GM19238 (cell line): ENCODE results near the gene NIT2.
"Not testable (repeated sequence)": the region's sequence is repeated elsewhere in the genome, so short reads cannot be mapped to it uniquely, and the experiment has no call there.

Source experiments
- DNase-seq: peaks from one replicate; pipeline ENCODE4 v3.0.0; 2011; ENCODE audit warnings: low spot score; ENCODE audit not compliant: insufficient read length

The NIT2 gene, protein sequence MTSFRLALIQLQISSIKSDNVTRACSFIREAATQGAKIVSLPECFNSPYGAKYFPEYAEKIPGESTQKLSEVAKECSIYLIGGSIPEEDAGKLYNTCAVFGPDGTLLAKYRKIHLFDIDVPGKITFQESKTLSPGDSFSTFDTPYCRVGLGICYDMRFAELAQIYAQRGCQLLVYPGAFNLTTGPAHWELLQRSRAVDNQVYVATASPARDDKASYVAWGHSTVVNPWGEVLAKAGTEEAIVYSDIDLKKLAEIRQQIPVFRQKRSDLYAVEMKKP

DNA sequence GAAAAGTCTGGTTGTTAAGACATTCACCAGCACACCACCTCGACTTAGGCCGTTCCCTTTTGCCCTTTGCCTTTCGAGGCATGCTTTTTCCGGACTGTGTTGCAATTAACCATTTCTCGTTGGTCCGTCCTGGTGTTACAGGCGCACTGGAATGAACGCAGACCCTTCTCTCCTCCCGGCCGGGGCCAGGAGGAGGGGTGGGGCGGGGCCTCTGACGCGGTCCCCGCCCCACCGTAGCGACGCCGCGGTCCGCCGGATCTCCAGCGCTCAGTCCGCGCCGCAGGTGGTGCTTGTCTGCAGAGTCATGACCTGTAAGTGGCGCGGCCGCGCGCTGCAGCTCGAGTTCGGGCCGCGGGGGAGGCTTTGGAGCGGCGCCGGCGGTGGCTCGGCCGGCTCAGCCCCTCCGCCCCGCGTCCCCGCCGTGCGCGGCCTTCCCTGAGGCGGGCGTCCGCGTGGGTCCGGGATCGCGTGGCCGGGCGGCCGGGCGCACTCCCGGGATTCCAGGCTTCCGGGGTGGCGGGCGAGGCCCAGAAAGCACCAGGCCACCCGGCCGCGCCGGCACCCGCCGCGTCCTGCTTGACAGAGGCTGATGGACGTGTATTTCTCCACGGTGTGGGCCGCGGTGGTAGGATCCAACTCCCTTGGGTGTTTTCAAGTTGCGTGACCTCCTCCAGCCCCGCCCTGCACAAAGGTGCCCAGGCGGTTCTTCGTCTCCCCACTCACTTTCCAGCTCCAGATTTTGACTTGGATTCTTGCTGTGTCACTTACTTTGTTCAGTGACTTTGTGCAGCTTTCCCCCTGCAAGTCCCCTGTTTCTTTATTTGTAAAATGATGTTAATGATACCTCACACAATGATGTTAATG lies at the start of gene NIT2:
TSS of gene NIT2 (plus strand) at position 270 of the 864 bp plus-strand sequence. CDS start at position 305, 35 bp downstream.
- peak; percentile 92 for DNase-seq

DNA sequence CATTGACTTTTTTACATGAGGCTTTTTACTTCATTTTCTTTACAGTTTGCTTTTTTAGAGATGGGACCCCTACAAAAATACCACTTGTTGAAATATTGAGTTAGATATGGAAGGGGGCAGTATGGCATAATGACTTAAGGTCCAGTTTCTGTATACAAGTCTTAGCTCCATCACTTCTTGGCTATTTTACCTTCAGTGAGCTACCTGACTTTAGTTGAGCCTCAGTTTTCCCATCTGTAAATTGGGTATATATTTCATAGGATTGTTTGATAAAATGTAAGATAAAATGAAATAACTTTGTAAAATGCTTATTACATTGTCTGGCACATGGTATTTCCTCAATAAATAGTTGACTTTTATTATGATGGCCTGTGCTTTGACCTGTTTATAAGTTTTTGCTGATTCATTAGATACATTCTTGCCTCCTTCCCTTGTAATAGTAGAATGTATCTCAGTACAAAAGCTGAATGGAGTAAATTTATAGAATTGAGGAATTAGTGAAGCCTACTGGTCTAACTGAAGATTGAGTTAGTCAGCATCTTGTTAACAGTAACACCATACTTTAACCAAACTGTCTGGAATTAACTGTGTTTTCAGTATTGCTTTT lies 46.2 kb upstream of the NIT2 start:
- DNase-seq, result no peak

DNA sequence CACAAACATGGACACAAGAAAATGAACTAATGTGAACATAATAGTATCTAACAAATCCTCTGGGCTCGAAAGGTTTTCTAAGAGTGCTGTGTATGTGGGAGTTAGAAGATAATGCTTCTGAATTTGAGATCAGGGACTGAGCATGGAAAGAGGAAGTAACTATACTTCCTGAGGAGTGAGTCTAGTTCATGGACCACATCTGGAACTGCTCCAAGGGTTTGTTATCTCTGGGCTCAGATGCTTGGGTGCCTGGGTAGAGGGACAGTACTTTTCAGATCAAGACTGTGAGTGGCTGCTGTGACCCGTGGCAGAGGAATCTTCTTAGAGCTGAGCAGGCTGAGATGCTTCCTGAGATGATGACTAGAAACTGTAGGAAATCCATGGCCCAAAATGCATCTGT lies 45.2 kb upstream of the NIT2 start:
- no peak for DNase-seq

DNA sequence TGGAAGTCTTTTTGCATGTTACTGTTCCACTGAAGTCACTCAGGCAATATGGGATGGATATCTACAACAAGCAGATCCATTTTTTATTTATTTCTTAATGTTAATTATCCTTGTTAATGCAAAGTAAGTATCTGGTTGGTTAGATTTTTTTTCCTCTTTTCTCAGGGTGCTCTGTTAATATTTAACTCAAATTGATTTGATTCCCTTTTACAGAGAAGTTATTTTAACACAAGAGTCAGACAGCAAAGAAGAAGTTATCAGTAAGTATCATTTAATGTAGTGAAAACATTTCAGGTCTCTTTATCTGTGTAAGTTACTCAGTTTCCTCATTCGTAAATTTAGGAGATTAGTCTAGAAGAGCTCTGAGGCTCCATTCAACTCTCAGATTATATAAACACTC lies 39.5 kb upstream of the NIT2 start:
- DNase-seq, result no peak

DNA sequence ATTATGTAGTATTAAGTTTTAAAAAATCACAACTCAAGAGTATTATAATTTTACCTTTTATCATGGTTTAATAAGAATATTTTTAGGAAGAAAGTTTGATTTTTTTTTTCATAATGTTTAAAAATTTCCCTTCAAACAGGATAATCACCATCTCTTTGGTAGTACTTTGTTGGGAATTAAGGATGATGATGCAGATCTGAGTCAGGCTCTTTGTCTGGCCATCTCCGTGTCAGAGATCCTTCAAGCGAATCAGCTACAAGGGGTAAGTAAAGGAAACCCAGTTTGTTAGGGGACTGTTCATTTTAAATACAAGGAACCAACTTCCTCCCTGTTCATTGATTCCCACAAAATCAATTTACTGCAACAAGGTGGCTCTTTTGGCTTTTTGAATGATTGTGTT lies 36.8 kb upstream of the NIT2 start:
- DNase-seq, result no peak

DNA sequence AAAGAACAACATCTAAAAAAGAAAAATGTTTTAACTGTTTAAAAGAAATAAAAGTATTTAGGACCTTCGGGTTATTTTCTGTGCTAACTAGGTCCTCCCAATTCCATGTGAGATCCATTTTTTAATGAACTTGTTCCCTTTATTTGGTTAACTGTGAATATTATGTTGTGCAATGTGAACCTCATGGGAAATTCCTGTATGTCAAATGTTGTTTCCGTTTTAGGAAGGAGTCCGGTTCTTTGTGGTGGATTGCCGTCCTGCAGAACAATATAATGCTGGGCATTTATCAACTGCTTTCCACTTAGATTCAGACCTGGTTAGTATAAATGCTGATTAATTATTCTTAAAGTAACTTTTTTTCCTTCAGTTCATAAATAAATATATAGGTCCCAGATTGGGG lies 35.5 kb upstream of the NIT2 start:
- DNase-seq, result no peak

DNA sequence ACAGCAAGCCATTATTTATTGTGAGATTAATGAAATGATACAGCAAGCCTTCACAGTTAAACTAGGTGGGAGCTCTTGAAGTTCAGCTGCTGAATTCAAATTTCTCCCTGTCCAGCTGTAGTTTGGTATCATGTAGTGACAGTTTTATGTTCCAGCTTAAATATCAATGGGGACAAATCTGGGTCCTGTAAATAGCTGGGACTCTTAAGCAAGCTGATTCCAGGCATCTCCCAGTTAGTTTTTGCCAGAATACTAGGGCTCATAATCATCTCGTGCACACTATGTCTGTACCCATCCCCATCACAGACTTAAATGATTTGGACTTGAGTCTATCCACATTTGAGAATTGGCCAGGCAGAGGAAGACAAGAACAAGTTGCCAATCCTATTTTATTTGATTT lies 27.9 kb upstream of the NIT2 start:
- no peak for DNase-seq

DNA sequence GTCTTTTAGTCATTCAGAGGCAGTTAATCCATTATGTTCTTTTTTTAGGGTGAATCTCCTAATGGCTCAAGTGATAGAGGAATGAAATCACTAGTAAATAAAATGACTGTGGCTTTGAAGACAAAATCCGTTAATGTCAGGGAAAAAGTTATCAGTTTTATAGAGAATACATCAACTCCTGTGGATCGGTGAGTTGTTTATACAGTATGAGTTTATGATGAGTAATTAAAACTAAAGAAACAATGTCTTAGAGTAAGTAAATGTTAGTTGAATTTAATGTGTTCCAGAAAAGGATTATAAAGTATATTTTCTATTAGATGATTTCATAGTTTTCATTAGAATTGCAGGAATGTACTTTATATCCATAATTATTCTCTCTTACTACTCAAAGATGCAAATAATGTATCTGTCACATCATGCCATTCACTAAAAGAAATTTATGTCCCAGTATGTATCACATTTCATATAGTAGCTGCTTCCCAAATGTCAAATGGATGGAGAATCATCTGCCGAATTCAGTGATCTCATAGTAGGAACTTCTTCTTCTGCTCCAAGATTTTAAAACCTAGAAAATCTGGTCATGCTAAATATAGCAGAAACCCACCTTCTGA lies 24.1 kb upstream of the NIT2 start:
- no peak for DNase-seq

DNA sequence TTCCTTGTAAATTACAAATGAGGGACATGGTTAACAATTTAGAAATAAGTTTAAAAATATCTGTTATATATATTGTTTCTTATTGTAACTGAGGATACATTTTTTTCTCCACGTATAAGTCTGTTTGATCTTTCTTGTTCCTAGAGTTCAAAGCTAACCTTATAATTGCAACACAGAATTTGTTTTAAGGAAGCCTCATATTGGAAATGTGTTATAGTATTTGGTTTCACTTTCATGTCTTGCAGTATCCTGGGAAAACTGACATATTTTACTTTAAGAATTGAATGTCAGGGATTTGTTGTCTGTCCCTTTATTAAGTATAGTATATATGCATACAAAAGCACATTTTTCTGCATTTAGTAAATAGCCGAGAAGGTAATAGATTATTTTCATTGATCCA lies 23.5 kb upstream of the NIT2 start:
- DNase-seq, result no peak

DNA sequence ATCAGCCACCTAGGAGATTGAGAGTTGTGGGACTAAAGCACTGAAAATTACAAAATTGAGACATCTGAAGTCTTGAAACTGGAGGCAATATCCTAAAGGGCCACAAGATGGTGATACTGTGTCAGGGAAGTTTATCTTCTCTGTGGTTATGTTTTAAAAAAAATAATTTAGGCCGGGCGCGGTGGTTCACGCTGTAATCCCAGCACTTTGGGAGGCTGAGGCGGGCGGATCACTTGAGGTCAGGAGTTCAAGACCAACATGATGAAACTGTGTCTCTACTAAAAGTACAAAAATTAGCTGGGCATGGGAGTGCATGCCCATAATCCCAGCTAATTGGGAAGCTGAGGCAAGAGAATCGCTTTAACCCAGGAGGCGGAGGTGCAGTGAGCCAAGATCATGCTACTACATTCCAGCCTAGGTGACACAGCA lies 17.9 kb upstream of the NIT2 start:
- DNase-seq, result no peak

DNA sequence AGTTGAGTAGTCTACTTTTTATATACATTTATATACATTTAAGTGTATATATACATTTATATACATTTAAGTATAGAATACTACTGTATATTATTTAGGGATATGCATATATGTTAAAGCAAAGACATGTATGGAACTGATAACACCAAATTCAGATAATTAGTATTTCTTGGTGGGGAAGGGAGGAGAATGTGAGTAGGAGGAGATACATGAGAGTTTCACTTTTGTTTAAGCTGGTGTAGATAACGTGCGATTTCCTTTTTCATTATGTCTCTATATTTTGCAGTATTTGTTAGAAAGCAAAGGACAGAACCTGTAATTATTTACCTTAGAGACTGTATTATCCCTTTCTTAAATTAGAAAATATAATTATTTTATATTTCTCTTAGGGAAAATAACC lies 16.6 kb upstream of the NIT2 start:
- no peak for DNase-seq

DNA sequence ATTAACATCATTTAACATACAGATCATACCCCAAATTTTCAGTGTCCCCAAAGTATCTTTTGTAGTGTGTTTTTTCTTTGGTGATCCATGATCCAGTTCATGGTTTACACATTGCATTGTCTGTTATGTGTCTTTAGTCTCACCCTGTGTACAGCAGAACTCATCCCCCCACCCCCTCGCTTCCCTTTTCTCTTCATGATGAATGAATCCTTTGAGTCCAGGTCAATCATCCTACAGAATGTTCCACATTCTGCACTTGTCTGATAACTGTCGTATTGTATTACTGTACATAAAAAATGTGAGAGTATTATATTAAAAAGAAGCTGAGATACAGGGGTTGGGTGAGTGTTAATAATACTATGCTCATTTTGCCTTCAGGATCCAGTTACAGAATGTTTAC lies 14.6 kb upstream of the NIT2 start:
- DNase-seq, result no peak

DNA sequence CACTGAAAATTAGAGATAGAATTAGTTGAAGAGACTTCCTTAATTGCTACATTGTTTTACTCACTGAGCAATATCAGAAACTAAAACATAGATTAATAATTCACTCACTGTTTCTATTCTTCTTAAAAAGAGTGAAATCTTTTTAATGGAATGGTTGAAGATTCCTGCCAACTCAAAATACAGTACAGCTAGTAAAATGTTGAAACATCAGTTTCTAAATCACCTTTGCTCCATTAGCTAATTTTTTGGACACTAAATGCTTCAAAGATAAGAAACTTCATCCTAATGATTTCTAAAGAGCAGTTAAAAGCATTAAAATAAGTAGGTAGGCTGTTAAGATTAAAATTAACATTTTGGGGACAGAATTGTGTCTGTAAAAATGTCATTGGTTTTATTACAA lies 10.5 kb upstream of the NIT2 start:
- no peak for DNase-seq

DNA sequence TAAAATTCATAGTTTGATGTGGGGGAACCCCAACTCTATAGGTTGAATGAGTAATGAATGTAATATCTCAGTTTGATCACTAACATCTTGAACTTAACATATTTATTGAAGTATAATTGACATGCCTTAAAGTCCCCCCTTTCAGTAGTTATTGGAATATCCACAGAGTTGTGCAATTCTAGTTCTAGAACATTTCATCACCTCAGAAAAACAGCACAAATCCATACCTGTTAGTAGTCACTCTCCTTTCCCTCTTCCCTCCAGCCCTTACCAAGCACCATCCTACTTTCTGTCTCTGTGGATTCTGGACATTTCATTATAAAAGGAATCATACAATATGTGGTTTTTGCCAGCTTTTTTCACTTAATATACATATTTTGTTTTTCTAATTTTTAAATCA lies 8.7 kb upstream of the NIT2 start:
- no peak for DNase-seq

DNA sequence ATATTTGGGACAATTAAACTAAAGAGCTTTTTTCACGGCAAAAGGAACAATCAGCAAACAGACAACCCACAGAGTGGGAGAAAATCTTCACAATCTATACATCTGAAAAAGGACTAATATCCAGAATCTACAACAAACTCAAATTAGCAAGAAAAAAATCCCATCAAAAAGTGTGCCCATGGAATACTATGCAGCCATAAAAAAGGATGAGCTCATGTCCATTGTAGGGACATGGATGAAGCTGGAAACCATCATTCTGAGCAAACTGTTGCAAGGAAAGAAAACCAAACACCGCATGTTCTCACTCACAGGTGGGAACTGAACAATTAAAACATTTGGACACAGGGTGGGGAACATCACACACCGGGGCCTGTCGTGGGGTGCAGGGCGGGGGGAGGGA lies 7.2 kb upstream of the NIT2 start:
- DNase-seq, result not testable (repeated sequence)

DNA sequence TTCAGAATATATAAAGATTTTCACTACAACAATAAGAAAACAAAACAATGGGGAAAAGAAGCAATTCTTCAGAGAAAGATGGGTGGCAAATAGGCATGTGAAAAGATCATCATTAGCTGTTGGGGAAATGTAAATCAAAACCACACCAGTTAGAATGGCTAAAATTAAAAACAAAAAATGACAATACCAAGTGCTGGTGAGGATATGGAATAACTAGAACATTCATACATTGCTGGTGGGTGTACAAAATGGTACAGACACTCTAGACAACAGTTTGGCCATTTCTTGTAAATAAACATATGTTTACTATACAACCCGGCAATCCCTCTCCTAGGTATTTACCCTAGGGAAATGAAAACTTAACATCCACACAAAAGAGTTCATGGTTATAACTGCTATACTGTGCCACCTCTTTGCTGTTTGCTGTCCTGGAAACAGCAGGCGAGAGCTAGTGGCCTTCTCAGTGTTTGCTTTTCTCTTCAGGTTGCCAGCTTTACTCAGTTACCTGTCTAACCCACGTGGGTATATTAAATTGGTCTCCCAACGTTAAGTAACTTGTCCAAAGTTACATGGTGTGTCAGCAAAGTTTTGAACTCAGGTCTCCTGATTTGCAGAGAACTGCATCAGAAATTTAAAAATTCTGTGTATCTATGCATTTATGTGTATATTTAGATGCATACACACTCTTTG lies 4.6 kb upstream of the NIT2 start:
- no peak for DNase-seq

DNA sequence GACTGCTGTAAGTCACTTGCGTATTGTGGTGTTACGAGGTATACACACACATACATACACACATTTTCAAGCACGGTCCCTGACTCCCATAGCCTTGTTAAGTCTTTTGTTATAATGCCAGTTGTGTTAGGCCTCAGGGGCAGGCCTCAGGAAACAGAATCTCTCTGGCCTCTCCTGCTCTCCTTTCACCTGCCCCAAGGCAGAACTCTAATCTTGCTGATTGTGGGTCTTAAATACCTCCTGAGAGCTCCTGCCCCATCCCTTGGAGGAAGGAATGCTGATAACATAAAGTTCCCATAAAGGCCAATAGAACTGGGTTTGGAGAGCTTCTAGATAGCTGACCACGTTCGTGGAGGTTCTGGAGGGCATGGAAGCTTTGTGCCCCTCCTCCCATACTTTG lies 3.9 kb upstream of the NIT2 start:
- DNase-seq, result no peak

DNA sequence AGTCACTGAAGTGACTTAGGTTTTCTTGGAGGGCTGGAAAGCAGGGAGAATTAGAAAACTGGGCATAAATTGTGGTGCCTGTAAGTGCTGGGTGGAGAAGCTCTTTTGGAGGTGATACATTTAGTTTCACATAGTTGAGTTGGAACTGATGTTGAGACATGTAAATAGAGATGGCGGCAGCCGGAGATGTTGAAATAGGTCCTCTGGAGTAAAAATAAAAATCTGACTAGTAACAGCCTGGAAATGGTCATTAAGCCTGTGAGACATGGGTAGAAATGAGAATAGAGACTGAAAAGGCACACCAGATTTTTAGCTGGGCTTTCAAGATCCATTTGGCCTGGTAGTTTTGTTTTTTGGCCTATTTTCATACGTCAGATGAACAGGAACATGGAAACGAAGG lies 2.9 kb upstream of the NIT2 start:
- no peak for DNase-seq

DNA sequence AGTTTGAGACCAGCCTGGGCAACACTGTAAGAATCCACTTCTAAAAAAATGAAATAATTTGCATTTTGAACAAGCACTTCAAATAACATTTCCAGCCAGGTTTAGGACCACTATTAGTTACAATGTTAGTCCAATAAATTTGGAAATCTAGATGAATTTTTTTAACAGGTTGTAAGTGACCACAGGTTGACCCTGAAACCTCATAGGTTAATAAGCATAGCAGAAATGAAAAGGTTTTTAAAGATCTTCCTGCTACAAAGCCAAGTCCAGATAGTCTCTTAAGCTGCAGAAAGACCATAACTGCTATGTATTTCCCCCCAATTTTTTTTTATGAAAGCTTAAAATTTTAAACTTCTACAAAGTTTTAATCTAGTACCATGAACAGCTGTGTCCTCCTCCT lies 1.5 kb upstream of the NIT2 start:
- DNase-seq, result no peak

DNA sequence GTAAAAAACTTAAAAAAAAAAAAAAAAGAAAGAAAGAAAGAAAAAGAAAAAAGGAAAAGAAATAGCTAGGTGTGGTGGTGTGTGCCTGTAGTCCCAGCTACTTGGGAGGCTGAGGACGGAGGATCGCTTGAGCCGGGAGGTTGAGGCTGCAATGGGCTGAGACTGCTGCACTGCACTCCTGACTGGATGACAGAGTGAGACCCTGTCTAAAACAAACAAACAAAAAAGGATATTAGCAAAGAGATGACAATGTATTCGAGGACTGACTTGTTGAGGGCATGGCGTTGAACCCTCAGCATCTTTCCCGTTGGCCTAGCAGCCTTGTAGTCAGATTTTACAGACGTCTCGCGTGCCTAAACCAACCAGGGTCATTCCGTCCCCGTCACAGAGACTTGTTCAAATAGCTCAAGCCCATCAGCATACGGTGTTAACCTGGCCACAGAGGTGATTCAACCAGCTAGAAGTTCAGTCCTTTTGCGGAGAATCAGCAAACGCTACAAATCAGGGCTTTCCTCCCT lies 528 bp upstream of the NIT2 start:
- peak; percentile 8 for DNase-seq

DNA sequence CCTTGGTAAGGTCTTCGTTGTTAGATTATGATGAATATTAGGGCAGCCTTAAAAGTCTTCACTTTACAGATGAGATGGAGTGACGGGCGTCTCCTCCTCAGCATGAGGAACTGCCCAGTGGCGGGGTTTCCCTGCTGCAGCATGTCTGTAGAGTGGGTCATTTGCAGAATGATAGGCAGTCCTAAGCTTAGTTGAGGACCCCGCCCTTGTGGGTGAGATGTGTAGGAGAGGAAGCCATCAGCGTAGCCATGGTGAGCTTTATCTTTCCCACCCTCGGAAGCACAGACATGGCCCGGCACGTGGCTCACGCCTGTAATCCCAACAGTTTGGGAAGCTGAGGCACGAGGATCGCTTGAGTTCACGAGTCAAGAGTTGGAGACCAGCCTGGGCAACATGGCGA lies 877 bp downstream of the NIT2 start:
- peak; percentile 27 for DNase-seq
